WTC11 (cell line): Measurements from ENCODE around the gene C10orf67.
"Not testable (repeated sequence)": the region's sequence is repeated elsewhere in the genome, so short reads cannot be mapped to it uniquely, and the experiment has no call there.

Source experiments
- ELF4 ChIP-seq: sonication (generic); formaldehyde crosslinking; IDR thresholded peaks from 2 replicates; pipeline ENCODE4 v1.8.1; 2022; ENCODE audit warnings: low read depth, mild to moderate bottlenecking, moderate library complexity, missing genetic modification reagents
- IRF2 ChIP-seq: sonication (generic); formaldehyde crosslinking; IDR thresholded peaks from 2 replicates; pipeline ENCODE4 v1.8.0; 2022; ENCODE audit warnings: low read depth, missing genetic modification reagents, borderline replicate concordance
- KAT7 ChIP-seq: sonication (generic); formaldehyde crosslinking; IDR thresholded peaks from 2 replicates; pipeline ENCODE4 v1.8.1; 2023; ENCODE audit warnings: missing genetic modification reagents, mild to moderate bottlenecking, borderline replicate concordance
- NR2C2 ChIP-seq: sonication (generic); formaldehyde crosslinking; IDR thresholded peaks from 2 replicates; pipeline ENCODE4 v1.8.0; 2022; ENCODE audit warnings: mild to moderate bottlenecking, missing genetic modification reagents
- RELA ChIP-seq: sonication (generic); formaldehyde crosslinking; IDR thresholded peaks from 2 replicates; pipeline ENCODE4 v1.8.1; 2022; ENCODE audit warnings: missing genetic modification reagents, mild to moderate bottlenecking, borderline replicate concordance
- ZNF423 ChIP-seq: fragments of 250-450 bp; sonication (Bioruptor Pico); IDR thresholded peaks from 2 replicates; pipeline ENCODE4 v2.1.2; 2022; ENCODE audit warnings: mild to moderate bottlenecking, moderate library complexity
- TF ChIP-seq, protein P1 (sequence below): fragments of 200-600 bp; IDR thresholded peaks from 2 replicates; pipeline ENCODE4 v1.8.0; 2022; ENCODE audit warnings: antibody characterized with exemption
- TF ChIP-seq, protein P2 (sequence below): sonication (generic); formaldehyde crosslinking; IDR thresholded peaks from 2 replicates; pipeline ENCODE4 v1.8.0; 2022; ENCODE audit warnings: mild to moderate bottlenecking, missing genetic modification reagents
- TF ChIP-seq, protein P3 (sequence below): sonication (generic); formaldehyde crosslinking; conservative IDR thresholded peaks from 2 replicates; pipeline ENCODE4 v1.8.1; 2022; ENCODE audit warnings: mild to moderate bottlenecking, missing genetic modification reagents

DNA sequence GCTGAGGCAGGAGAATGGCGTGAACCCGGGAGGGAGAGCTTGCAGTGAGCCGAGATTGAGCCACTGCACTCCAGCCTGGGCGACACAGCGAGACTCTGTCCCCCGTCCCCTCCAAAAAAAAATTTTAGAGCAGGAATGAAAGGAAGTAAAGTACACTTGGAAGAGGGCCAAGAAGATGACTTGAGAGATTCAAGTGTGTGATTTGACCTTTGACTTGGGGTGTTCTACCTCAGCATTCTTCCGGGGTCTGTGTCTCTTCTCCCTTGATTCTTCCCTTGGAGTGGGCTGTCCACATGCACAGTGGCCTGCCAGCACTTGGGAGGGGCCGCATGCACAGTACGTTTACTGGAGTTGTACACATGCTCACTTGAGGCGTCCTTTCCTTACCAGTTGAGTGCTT lies 45.8 kb upstream of the C10orf67 start:
- TF ChIP-seq IRF2; ZNF423 (CRISPR knock-in tag); KAT7 (CRISPR knock-in tag); RELA (CRISPR knock-in tag); ELF4; NR2C2 (CRISPR knock-in tag): not testable (repeated sequence)
- TF ChIP-seq, protein P1, sequence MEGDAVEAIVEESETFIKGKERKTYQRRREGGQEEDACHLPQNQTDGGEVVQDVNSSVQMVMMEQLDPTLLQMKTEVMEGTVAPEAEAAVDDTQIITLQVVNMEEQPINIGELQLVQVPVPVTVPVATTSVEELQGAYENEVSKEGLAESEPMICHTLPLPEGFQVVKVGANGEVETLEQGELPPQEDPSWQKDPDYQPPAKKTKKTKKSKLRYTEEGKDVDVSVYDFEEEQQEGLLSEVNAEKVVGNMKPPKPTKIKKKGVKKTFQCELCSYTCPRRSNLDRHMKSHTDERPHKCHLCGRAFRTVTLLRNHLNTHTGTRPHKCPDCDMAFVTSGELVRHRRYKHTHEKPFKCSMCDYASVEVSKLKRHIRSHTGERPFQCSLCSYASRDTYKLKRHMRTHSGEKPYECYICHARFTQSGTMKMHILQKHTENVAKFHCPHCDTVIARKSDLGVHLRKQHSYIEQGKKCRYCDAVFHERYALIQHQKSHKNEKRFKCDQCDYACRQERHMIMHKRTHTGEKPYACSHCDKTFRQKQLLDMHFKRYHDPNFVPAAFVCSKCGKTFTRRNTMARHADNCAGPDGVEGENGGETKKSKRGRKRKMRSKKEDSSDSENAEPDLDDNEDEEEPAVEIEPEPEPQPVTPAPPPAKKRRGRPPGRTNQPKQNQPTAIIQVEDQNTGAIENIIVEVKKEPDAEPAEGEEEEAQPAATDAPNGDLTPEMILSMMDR: not testable (repeated sequence)
- TF ChIP-seq, protein P2, sequence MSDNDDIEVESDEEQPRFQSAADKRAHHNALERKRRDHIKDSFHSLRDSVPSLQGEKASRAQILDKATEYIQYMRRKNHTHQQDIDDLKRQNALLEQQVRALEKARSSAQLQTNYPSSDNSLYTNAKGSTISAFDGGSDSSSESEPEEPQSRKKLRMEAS (CRISPR knock-in tag): not testable (repeated sequence)
- TF ChIP-seq, protein P3, sequence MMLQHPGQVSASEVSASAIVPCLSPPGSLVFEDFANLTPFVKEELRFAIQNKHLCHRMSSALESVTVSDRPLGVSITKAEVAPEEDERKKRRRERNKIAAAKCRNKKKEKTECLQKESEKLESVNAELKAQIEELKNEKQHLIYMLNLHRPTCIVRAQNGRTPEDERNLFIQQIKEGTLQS (CRISPR knock-in tag): not testable (repeated sequence)
